ENCODE data around the gene IL10RB.
A peak's percentile ranks its signal among the peaks of the same experiment; 100 is the strongest.

IL10RB gene

GRCh38 chr21:33229099-33229783 lies 36.9 kb upstream of the IL10RB start:
- H3K36me3 ChIP-seq (replicated peaks): no peaks in the 10 kb centered on the region
- H3K27me3 ChIP-seq (replicated peaks): peaks cover 2% of the 10 kb centered on the region
- H3K4me3 ChIP-seq (ENCODE audit: low read depth, low read length): peak overlapping the region; percentile 45
- no peak overlapping the region for H3K27ac ChIP-seq
- in situ Hi-C loops (cut with HindIII; ENCODE audit: low pct_ligation_motif_present, low sequenced_read_pairs): no loop called here
- TF ChIP-seq CTCF (IDR thresholded peaks at IDR 0.05; ENCODE audit: low read depth, low read length, missing control alignments): no peak
- DNase-seq: no peak

DNA sequence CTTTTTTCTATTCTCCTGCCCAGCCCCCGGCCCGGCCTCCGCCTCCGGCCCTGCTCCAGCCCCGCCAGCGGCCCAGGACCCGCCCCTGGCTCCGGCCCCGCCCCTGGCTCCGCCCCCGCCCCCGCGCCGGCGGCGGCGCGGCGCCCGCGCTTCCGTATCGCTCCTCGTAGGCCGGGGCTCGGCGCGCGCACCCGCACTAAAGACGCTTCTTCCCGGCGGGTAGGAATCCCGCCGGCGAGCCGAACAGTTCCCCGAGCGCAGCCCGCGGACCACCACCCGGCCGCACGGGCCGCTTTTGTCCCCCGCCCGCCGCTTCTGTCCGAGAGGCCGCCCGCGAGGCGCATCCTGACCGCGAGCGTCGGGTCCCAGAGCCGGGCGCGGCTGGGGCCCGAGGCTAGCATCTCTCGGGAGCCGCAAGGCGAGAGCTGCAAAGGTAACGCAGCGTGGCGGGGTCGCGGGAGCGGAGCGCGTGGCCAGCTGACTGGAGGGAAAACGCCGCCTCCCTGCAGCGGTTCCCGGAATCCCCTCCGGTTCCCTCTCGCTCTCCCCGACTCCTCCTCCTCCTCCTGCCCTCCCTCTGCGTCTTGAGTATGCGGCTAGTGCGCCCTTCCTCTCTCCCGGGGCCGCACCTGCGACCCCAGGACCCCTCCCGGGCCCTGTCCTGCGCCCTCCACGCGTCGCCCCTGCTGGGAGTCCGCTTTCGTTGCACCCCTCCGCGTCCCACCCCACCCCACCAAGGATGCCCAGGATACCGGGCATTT lies 36.2 kb upstream of the IL10RB start, which contains the start of gene IFNAR2:
Gene IFNAR2 (plus strand): TSS at position 155 of the 761 bp plus-strand sequence. CDS start 11,985 bp downstream, outside the sequence.
- peak; percentile 35 for DNase-seq

GRCh38 chr21:33230545-33231324 lies 35.4 kb upstream of the IL10RB start:
- no peaks in the 10 kb centered on the region for H3K36me3 ChIP-seq (replicated peaks)
- peak; percentile 54 for DNase-seq
- H3K27ac ChIP-seq: peak overlapping the region; percentile 76
- in situ Hi-C loops (cut with HindIII; ENCODE audit: low pct_ligation_motif_present, low sequenced_read_pairs): no loop called here
- H3K4me3 ChIP-seq (ENCODE audit: low read depth, low read length): peak overlapping the region; percentile 82
- TF ChIP-seq CTCF (IDR thresholded peaks at IDR 0.05; ENCODE audit: low read depth, low read length, missing control alignments): peak; percentile 25
- peaks cover 2% of the 10 kb centered on the region for H3K27me3 ChIP-seq (replicated peaks)

More for the DNA sequence above, 36.2 kb upstream of the IL10RB start, which contains the start of gene IFNAR2:
- peak within 1 kb of the TSS; percentile 76 for H3K27ac ChIP-seq
- in situ Hi-C loops (cut with HindIII; ENCODE audit: low pct_ligation_motif_present, low sequenced_read_pairs): no loop called here
- TF ChIP-seq CTCF (IDR thresholded peaks at IDR 0.05; ENCODE audit: low read depth, low read length, missing control alignments): no peak
- H3K4me3 ChIP-seq (ENCODE audit: low read depth, low read length): peak within 1 kb of the TSS; percentile 82
- peaks cover 2% of the 10 kb centered on the region for H3K27me3 ChIP-seq (replicated peaks)
- no peaks in the 10 kb centered on the region for H3K36me3 ChIP-seq (replicated peaks)

DNA sequence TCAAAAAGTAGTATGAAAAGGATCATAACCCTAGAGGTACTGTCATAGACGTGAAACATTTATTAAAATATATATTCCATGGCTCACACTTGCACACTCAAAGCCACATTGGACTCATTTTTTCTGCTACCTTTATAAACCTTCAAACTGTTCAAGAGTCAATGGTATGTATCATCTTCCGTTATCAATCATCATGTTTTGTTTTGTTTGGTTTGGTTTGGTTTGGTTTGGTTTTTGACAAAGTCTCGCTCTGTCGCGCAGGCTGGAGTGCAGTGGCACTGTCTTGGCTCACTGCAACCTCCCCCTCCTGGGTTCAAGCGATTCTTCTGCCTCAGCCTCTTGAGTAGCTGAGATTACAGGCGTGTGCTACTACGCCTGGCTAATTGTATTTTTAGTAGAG lies 34.6 kb upstream of the IL10RB start:
- in situ Hi-C loops (cut with HindIII; ENCODE audit: low pct_ligation_motif_present, low sequenced_read_pairs): no loop called here
- no peak for DNase-seq
- H3K27me3 ChIP-seq (replicated peaks): peaks cover 2% of the 10 kb centered on the region
- no peak overlapping the region for H3K27ac ChIP-seq
- no peak for TF ChIP-seq CTCF (IDR thresholded peaks at IDR 0.05; ENCODE audit: low read depth, low read length, missing control alignments)
- no peaks in the 10 kb centered on the region for H3K36me3 ChIP-seq (replicated peaks)
- H3K4me3 ChIP-seq (ENCODE audit: low read depth, low read length): no peak overlapping the region

GRCh38 chr21:33232291-33233034 lies 33.7 kb upstream of the IL10RB start:
- no peaks in the 10 kb centered on the region for H3K27me3 ChIP-seq (replicated peaks)
- H3K27ac ChIP-seq: no peak overlapping the region
- H3K4me3 ChIP-seq (ENCODE audit: low read depth, low read length): no peak overlapping the region
- TF ChIP-seq CTCF (IDR thresholded peaks at IDR 0.05; ENCODE audit: low read depth, low read length, missing control alignments): no peak
- no peak for DNase-seq
- in situ Hi-C loops (cut with HindIII; ENCODE audit: low pct_ligation_motif_present, low sequenced_read_pairs): no loop called here
- no peaks in the 10 kb centered on the region for H3K36me3 ChIP-seq (replicated peaks)

Data from brain microvascular endothelial cell (primary cell).